DOHH2 (cell line): ENCODE data around the gene HSPB2.

Experiments
- EZH2phosphoT487 ChIP-seq: fragments of 200-600 bp; sonication (generic); IDR thresholded peaks from 2 replicates; pipeline ENCODE4 v1.6.1; 2017; ENCODE audit warnings: borderline replicate concordance, mild to moderate bottlenecking, antibody characterized with exemption, low read length, moderate library complexity, mixed read lengths
- TF ChIP-seq, protein P1 (sequence below): fragments of 200-600 bp; sonication (generic); IDR thresholded peaks from one replicate; pipeline ENCODE4 v1.5.1; 2014; ENCODE audit warnings: antibody characterized with exemption, mild to moderate bottlenecking, low read depth, low read length; ENCODE audit not compliant: poor library complexity, severe bottlenecking

DNA sequence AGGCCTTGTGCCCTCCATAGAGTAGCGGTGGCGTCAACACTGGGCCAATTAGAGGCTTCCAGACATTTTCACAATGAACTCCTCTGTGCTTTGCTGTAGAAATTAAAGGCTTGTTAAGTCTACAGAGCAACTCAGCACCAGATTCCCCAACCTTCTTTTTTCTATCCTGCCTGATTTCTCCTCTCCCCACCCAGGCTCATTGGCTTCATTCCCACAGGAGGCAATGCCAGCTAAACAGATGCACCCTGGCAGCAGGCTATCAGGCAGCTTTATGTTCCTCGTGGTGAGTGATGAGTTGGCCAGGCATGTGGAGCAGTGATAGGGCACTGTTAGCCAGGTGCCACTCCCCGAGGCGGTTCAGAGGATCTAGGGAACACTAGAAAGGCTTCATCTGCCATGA lies 29.4 kb downstream of the HSPB2 start:
- TF ChIP-seq, protein P1, sequence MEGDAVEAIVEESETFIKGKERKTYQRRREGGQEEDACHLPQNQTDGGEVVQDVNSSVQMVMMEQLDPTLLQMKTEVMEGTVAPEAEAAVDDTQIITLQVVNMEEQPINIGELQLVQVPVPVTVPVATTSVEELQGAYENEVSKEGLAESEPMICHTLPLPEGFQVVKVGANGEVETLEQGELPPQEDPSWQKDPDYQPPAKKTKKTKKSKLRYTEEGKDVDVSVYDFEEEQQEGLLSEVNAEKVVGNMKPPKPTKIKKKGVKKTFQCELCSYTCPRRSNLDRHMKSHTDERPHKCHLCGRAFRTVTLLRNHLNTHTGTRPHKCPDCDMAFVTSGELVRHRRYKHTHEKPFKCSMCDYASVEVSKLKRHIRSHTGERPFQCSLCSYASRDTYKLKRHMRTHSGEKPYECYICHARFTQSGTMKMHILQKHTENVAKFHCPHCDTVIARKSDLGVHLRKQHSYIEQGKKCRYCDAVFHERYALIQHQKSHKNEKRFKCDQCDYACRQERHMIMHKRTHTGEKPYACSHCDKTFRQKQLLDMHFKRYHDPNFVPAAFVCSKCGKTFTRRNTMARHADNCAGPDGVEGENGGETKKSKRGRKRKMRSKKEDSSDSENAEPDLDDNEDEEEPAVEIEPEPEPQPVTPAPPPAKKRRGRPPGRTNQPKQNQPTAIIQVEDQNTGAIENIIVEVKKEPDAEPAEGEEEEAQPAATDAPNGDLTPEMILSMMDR = no peak
- TF ChIP-seq EZH2phosphoT487 = no peak
